BLaER1 (cell line): ENCODE results near the gene RPS6KA3.
"Not testable (repeated sequence)": the region's sequence is repeated elsewhere in the genome, so short reads cannot be mapped to it uniquely, and the experiment has no call there.

Experiments used
- H3K27ac ChIP-seq: shearing (Covaris generic); formaldehyde crosslinking; 2 replicates; pipeline ENCODE4 v1.8.1; 2022
- H3K27me3 ChIP-seq: shearing (Covaris generic); formaldehyde crosslinking; 2 replicates; pipeline ENCODE4 v1.8.1; 2022
- H3K36me3 ChIP-seq: shearing (Covaris generic); formaldehyde crosslinking; 2 replicates; pipeline ENCODE4 v1.8.1; 2022
- H3K4me1 ChIP-seq: shearing (Covaris generic); formaldehyde crosslinking; 2 replicates; pipeline ENCODE4 v1.8.1; 2022
- H3K4me2 ChIP-seq: shearing (Covaris generic); formaldehyde crosslinking; 2 replicates; pipeline ENCODE4 v1.8.1; 2022
- H3K4me3 ChIP-seq: shearing (Covaris generic); formaldehyde crosslinking; 2 replicates; pipeline ENCODE4 v1.8.1; 2022
- H3K9ac ChIP-seq: shearing (Covaris generic); formaldehyde crosslinking; 2 replicates; pipeline ENCODE4 v1.8.1; 2022
- H3K9me3 ChIP-seq: shearing (Covaris generic); formaldehyde crosslinking; 2 replicates; pipeline ENCODE4 v1.8.1; 2022
- H4K20me1 ChIP-seq: shearing (Covaris generic); formaldehyde crosslinking; 2 replicates; pipeline ENCODE4 v1.8.1; 2022
- Cebpa-rat ChIP-seq: shearing (Covaris generic); IDR thresholded peaks from 2 replicates; pipeline ENCODE4 v1.8.1; 2022

Gene RPS6KA3

GRCh38 chrX:20135944-20136343 is 130.8 kb downstream of the RPS6KA3 start:
- H3K36me3 ChIP-seq, result peaks cover 86% of the 10 kb centered on the region
- no peak for TF ChIP-seq Cebpa-rat

GRCh38 chrX:20132666-20133065 is 134.0 kb downstream of the RPS6KA3 start:
- no peaks in the 10 kb centered on the region for H3K9me3 ChIP-seq
- H3K4me3 ChIP-seq, result no peak overlapping the region
- H4K20me1 ChIP-seq, result peaks cover 95% of the 10 kb centered on the region
- TF ChIP-seq Cebpa-rat, result no peak
- H3K9ac ChIP-seq, result no peak overlapping the region
- H3K4me1 ChIP-seq, result no peaks in the 10 kb centered on the region
- no peaks in the 10 kb centered on the region for H3K27me3 ChIP-seq
- no peak overlapping the region for H3K27ac ChIP-seq
- H3K4me2 ChIP-seq, result no peak overlapping the region
- H3K36me3 ChIP-seq, result peaks cover 95% of the 10 kb centered on the region

More at GRCh38 chrX:20135944-20136343, 130.8 kb downstream of the RPS6KA3 start:
- Histone ChIP-seq H3K4me1 (peaks cover 17% of the 10 kb centered on the region), H3K9me3 (no peaks in the 10 kb centered on the region), H3K4me3 (no peak overlapping the region), H3K27ac (no peak overlapping the region), H4K20me1 (peaks cover 100% of the 10 kb centered on the region), H3K27me3 (no peaks in the 10 kb centered on the region), H3K4me2 (no peak overlapping the region), H3K9ac (no peak overlapping the region)

DNA sequence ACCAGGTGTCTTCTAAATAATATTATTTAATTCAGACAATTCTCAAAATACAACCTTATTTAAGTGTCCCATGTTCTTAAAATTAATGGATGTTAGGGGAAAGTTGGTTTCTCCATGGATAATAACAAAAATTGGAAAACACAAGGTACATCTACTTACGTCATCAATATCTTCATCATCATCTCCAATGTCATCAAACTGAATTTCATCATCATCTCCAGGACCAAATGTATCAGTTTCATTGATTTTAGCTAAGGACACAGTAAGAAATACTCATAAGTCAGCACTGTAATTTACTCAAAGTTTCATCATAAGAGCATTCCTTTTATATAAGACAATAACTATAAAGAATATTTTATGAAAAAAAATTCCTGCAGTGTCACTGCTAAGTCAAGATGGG is 136.4 kb downstream of the RPS6KA3 start:
- peaks cover 76% of the 10 kb centered on the region for H3K36me3 ChIP-seq
- no peak overlapping the region for H3K27ac ChIP-seq
- no peak for TF ChIP-seq Cebpa-rat

DNA sequence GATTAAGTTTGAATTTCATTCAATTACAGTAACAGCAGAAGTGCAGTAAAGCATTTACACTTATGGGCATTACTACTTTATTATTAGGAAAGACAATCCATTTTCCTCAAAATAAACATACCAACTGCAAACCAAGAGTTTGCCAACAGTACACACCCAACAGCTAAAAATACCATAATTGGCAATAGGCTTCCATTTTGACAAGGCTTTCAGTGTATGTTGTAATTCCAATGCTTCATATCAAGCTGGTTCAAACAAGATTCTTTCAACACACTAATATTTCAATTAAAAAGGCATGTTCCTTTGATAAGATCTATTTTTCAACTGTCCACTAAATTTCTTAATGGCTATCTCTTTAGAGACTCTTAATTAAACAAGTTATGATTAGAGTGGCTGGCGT is 137.2 kb downstream of the RPS6KA3 start:
- TF ChIP-seq Cebpa-rat, result no peak
- Histone ChIP-seq H3K9ac (no peak overlapping the region), H3K36me3 (peaks cover 75% of the 10 kb centered on the region), H3K27me3 (no peaks in the 10 kb centered on the region), H3K27ac (no peak overlapping the region), H3K9me3 (no peaks in the 10 kb centered on the region), H3K4me2 (no peak overlapping the region), H4K20me1 (peaks cover 76% of the 10 kb centered on the region), H3K4me1 (no peaks in the 10 kb centered on the region), H3K4me3 (no peak overlapping the region)

More for the DNA sequence above, 136.4 kb downstream of the RPS6KA3 start:
- Histone ChIP-seq H3K4me3 (no peak overlapping the region), H3K27me3 (no peaks in the 10 kb centered on the region), H3K4me1 (no peaks in the 10 kb centered on the region), H3K4me2 (no peak overlapping the region), H3K9me3 (no peaks in the 10 kb centered on the region), H3K9ac (no peak overlapping the region), H4K20me1 (peaks cover 76% of the 10 kb centered on the region)

DNA sequence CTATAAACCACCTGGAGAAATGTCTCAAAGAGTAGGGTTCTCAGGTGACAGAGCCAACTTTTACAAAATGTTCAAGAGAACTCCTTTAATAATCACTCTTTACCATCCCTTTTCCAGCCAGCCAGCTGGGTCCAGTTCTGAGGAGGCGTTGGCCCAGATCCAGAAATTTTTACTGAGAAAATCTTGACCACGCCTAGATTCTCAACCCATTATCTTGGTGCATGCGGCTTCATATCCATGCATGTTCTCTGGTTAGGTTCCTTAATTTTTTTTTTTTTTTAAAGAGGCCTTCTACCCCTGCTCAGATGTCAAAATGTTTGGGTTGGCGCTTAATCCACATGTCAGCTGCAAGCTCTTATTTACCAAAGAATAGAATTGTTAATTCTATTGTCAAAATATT is 138.0 kb downstream of the RPS6KA3 start:
- Histone ChIP-seq H3K36me3 (peaks cover 72% of the 10 kb centered on the region), H3K4me2 (no peak overlapping the region), H3K27ac (no peak overlapping the region), H3K4me1 (no peaks in the 10 kb centered on the region), H4K20me1 (peaks cover 67% of the 10 kb centered on the region), H3K4me3 (no peak overlapping the region), H3K27me3 (no peaks in the 10 kb centered on the region), H3K9me3 (no peaks in the 10 kb centered on the region), H3K9ac (no peak overlapping the region)
- no peak for TF ChIP-seq Cebpa-rat

GRCh38 chrX:20127440-20127839 is 139.3 kb downstream of the RPS6KA3 start:
- H3K27ac ChIP-seq, H3K9ac ChIP-seq, H3K4me2 ChIP-seq, H3K4me3 ChIP-seq, H3K4me1 ChIP-seq, H3K27me3 ChIP-seq, H3K9me3 ChIP-seq: not testable (repeated sequence)
- Histone ChIP-seq H3K36me3 (peaks cover 69% of the 10 kb centered on the region), H4K20me1 (peaks cover 55% of the 10 kb centered on the region)

- not testable (repeated sequence) for H3K9me3 ChIP-seq, H3K4me1 ChIP-seq, H3K27ac ChIP-seq, H3K27me3 ChIP-seq, H3K4me2 ChIP-seq, H3K4me3 ChIP-seq, H3K9ac ChIP-seq
- Histone ChIP-seq H4K20me1 (peaks cover 49% of the 10 kb centered on the region), H3K36me3 (peaks cover 63% of the 10 kb centered on the region)
These were observed 139.9 kb downstream of the RPS6KA3 start for GRCh38 chrX:20126833-20127232.

DNA sequence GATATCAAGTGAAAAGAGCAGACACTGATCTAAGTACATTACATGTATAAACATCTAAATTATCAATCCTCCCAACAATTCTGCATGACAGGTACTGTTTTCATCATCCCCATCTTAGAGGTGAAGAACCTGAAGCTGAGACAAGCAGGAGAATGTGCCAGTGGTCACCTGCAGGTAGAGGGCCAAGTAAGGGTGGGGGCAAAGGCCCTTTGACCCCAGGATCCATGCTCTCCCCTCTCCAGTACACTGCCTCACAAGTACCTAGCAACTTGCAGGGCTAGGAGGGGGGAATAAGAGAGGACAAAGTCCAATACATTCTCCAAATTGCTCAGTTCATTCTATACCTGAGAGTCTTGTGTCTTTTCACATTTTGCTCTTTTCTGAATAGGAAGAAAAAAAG is 141.7 kb downstream of the RPS6KA3 start:
- H3K27ac ChIP-seq, result no peak overlapping the region
- H3K9ac ChIP-seq, result no peak overlapping the region

DNA sequence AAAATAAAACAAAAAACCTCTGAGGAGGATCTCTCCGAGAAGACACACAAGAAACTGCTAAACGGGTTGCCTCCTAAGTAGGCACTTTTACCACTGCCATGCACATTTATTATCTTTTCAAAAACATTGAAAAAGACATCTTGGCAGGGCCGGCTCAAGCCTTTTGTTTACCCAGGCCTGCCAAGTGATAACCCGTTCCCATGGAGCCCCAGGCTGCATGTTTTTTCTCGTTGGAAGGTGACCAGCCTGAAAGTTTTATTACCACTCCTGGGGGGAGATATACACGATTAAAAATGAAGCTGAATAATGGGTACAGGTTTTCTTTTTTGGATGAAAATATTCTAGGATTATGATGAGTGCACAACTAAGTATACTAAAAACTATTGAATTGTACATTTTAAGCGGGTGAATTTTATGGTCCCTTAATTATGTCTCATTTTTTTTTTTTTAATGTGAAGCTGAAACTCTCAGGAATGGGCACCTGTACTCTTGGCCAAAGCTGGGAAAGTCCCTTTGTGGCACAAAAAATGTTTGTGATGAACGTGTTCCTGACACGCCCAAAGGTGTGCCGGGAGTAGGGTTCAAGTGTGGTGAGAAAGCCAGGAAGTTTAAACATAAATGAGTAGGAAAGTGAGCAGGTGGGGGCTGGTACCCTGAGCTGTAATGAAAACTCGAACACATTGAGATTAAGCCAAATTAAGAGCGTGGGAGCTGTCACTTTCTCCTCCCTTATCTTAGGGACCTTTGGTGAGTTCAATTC is 148.5 kb downstream of the RPS6KA3 start:
- Histone ChIP-seq H3K27ac (no peak overlapping the region), H3K27me3 (no peaks in the 10 kb centered on the region), H4K20me1 (no peaks in the 10 kb centered on the region), H3K4me2 (no peak overlapping the region), H3K9me3 (peaks cover 18% of the 10 kb centered on the region), H3K9ac (no peak overlapping the region), H3K36me3 (0 out of 2 replicates have a peak, but pooled peaks cover 5% of the 10 kb centered on the region), H3K4me1 (peaks cover 17% of the 10 kb centered on the region), H3K4me3 (no peak overlapping the region)
- TF ChIP-seq Cebpa-rat, result no peak

More for the DNA sequence above, 141.7 kb downstream of the RPS6KA3 start:
- peaks cover 32% of the 10 kb centered on the region for H4K20me1 ChIP-seq
- no peak for TF ChIP-seq Cebpa-rat
- no peaks in the 10 kb centered on the region for H3K27me3 ChIP-seq
- no peaks in the 10 kb centered on the region for H3K9me3 ChIP-seq
- H3K4me3 ChIP-seq, result no peak overlapping the region
- no peaks in the 10 kb centered on the region for H3K4me1 ChIP-seq
- H3K36me3 ChIP-seq, result peaks cover 45% of the 10 kb centered on the region
- no peak overlapping the region for H3K4me2 ChIP-seq

GRCh38 chrX:20116577-20117240 is 150.0 kb downstream of the RPS6KA3 start, which contains the start of gene MAP7D2:
TSS of gene MAP7D2 (minus strand) at chrX:20116907. CDS start at chrX:20116879, 28 bp downstream.
- Histone ChIP-seq H3K9ac (no peak within 1 kb of the TSS), H3K4me2 (no peak within 1 kb of the TSS), H3K9me3 (peaks cover 18% of the 10 kb centered on the region), H3K36me3 (no peaks in the 10 kb centered on the region), H4K20me1 (no peaks in the 10 kb centered on the region), H3K27ac (no peak within 1 kb of the TSS), H3K4me3 (no peak within 1 kb of the TSS), H3K4me1 (peaks cover 17% of the 10 kb centered on the region), H3K27me3 (no peaks in the 10 kb centered on the region)
- no peak for TF ChIP-seq Cebpa-rat
